ENCODE measurements around the gene FAM200A.
A peak's percentile ranks its signal among the peaks of the same experiment; 100 is the strongest.
"Not testable (repeated sequence)": the region's sequence is repeated elsewhere in the genome, so short reads cannot be mapped to it uniquely, and the experiment has no call there.

The FAM200A gene

DNA sequence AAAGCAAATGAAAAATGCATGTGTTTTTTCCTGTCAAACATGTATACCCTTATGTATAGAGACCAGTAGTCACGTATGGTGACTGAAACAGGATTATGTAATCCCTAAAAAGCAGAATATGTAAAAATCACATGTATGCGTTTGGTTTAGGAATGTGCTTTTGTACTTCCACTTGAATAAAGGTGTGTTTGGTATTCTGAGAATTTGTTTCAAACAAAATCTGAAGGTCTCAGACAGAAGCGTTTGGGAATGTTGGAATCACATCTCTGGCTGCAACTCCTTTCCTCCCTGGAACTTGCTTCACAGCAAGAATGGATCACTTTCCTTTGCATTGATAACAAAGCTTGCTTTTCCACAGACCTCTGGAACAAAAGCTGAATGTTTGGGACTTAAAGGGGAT is 24.3 kb upstream of the FAM200A start:
- H3K9me3 ChIP-seq (ENCODE audit: control insufficient read depth in 2 of 2, low read length in 2 of 2) = no peaks in the 10 kb centered on the region
- no peak overlapping the region for H3K9ac ChIP-seq (ENCODE audit: low read length in 2 of 2)
- no peaks in the 10 kb centered on the region for H3K27me3 ChIP-seq (ENCODE audit: control insufficient read depth in 1 of 2, insufficient read depth in 2 of 2, low read length in 2 of 2)
- no peak overlapping the region for H3K27ac ChIP-seq (ENCODE audit: low read length)
- peaks cover 17 to 21% of the 10 kb centered on the region in 2 donors for H3K36me3 ChIP-seq (ENCODE audit: control insufficient read depth in 2 of 2, insufficient read depth in 2 of 2, low read length in 2 of 2)
- H3K4me1 ChIP-seq (ENCODE audit: control insufficient read depth, insufficient read depth, low read length) = peaks cover 7% of the 10 kb centered on the region
- no peak overlapping the region for H3K4me3 ChIP-seq (ENCODE audit: low read length in 2 of 2)

DNA sequence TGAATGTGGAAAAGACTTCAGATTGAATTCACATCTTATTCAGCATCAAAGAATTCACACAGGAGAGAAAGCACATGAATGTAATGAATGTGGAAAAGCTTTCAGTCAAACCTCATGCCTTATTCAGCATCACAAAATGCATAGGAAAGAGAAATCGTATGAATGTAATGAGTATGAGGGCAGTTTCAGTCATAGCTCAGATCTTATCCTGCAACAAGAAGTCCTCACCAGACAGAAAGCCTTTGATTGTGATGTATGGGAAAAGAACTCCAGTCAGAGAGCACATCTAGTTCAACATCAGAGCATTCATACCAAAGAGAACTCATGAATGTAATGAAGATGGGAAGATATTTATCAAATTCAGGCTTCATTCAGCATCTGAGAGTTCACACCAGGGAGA is 21.3 kb upstream of the FAM200A start:
- peaks cover 18 to 36% of the 10 kb centered on the region in 2 donors for H3K36me3 ChIP-seq (ENCODE audit: control insufficient read depth in 2 of 2, insufficient read depth in 2 of 2, low read length in 2 of 2)
- H3K27ac ChIP-seq (ENCODE audit: low read length) = no peak overlapping the region
- H3K9ac ChIP-seq (ENCODE audit: low read length in 2 of 2) = no peak overlapping the region
- H3K4me3 ChIP-seq (ENCODE audit: low read length in 2 of 2) = no peak overlapping the region
- H3K9me3 ChIP-seq (ENCODE audit: control insufficient read depth in 2 of 2, low read length in 2 of 2) = no peaks in the 10 kb centered on the region
- H3K27me3 ChIP-seq (ENCODE audit: control insufficient read depth in 1 of 2, insufficient read depth in 2 of 2, low read length in 2 of 2) = no peaks in the 10 kb centered on the region
- no peaks in the 10 kb centered on the region for H3K4me1 ChIP-seq (ENCODE audit: control insufficient read depth, insufficient read depth, low read length)

DNA sequence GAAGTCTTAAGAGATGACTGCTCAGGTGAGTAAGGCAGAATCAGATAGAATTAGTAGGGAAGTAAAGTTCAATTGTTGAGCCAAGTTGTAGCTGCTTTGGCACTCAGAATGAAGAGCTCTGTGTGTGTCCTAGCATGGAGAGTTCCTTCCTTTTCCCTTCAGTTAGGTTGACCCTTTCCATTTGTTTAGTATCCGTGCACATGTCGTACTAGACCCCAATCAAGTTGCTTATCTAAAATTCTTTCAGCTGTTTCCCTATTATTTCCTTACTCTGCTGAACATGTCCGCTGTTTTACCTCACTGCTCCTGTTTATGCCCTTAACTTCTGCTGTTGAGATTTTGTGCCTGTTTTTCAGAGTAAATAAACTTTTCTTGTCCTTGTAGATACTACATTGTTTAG is 19.9 kb upstream of the FAM200A start:
- Histone ChIP-seq H3K36me3 (ENCODE audit: control insufficient read depth in 2 of 2, insufficient read depth in 2 of 2, low read length in 2 of 2) (peaks cover 18 to 39% of the 10 kb centered on the region in 2 donors), H3K27ac (ENCODE audit: low read length) (no peak overlapping the region), H3K9ac (ENCODE audit: low read length in 2 of 2) (no peak overlapping the region), H3K9me3 (ENCODE audit: control insufficient read depth in 2 of 2, low read length in 2 of 2) (no peaks in the 10 kb centered on the region), H3K4me1 (ENCODE audit: control insufficient read depth, insufficient read depth, low read length) (no peaks in the 10 kb centered on the region), H3K4me3 (ENCODE audit: low read length in 2 of 2) (no peak overlapping the region), H3K27me3 (ENCODE audit: control insufficient read depth in 1 of 2, insufficient read depth in 2 of 2, low read length in 2 of 2) (no peaks in the 10 kb centered on the region)

DNA sequence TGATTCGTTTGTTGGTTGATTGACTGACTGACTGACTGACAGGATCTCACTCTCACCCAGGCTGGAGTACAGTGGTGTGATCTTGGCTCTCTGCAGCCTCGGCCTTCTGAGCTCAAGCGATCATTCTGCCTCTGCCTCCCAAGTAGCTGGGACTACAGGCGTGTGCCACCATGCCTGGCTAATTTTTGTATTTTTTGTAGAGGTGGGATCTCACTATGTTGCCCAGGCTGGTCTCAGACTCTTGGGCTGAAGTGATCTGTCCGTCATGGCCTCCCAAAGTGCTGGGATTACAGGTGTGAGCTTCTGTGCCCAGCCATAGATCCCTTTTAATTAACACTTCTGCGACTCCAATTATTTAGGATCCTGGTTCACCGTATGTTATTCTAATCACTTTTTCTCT is 16.9 kb upstream of the FAM200A start:
- peaks cover 28 to 62% of the 10 kb centered on the region in 2 donors for H3K36me3 ChIP-seq (ENCODE audit: control insufficient read depth in 2 of 2, insufficient read depth in 2 of 2, low read length in 2 of 2)
- not testable (repeated sequence) for H3K4me1 ChIP-seq (ENCODE audit: control insufficient read depth, insufficient read depth, low read length); H3K9ac ChIP-seq (ENCODE audit: low read length in 2 of 2)

DNA sequence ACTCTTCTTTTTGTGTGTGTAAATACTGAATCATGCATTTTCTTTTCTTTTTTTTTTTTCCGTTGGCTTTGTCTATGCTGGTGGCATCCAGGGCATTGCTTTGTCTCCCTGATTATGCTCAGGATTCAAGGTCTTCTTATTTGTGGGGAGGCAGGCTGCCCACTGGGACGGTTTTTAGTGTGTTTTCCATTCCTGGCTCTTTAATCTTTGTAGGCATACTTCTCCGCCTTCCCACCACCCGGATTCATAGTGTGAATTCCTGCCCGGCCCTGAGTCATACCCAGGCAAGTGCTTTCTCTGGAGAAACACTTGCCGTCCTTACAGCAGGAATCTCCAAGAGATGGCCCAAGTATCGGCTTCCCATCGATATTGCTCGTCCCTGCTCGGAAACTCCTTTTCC is 11.7 kb upstream of the FAM200A start:
- no peak overlapping the region for H3K27ac ChIP-seq (ENCODE audit: low read length)
- peaks cover 39 to 54% of the 10 kb centered on the region in 2 donors for H3K36me3 ChIP-seq (ENCODE audit: control insufficient read depth in 2 of 2, insufficient read depth in 2 of 2, low read length in 2 of 2)
- no peak overlapping the region for H3K4me3 ChIP-seq (ENCODE audit: low read length in 2 of 2)
- no peaks in the 10 kb centered on the region for H3K9me3 ChIP-seq (ENCODE audit: control insufficient read depth in 2 of 2, low read length in 2 of 2)
- peaks cover 18% of the 10 kb centered on the region for H3K4me1 ChIP-seq (ENCODE audit: control insufficient read depth, insufficient read depth, low read length)
- H3K9ac ChIP-seq (ENCODE audit: low read length in 2 of 2) = no peak overlapping the region
- no peaks in the 10 kb centered on the region for H3K27me3 ChIP-seq (ENCODE audit: control insufficient read depth in 1 of 2, insufficient read depth in 2 of 2, low read length in 2 of 2)

More for the DNA sequence above, 16.9 kb upstream of the FAM200A start:
- not testable (repeated sequence) for H3K4me3 ChIP-seq (ENCODE audit: low read length in 2 of 2); H3K9me3 ChIP-seq (ENCODE audit: control insufficient read depth in 2 of 2, low read length in 2 of 2); H3K27ac ChIP-seq (ENCODE audit: low read length); H3K27me3 ChIP-seq (ENCODE audit: control insufficient read depth in 1 of 2, insufficient read depth in 2 of 2, low read length in 2 of 2)

DNA sequence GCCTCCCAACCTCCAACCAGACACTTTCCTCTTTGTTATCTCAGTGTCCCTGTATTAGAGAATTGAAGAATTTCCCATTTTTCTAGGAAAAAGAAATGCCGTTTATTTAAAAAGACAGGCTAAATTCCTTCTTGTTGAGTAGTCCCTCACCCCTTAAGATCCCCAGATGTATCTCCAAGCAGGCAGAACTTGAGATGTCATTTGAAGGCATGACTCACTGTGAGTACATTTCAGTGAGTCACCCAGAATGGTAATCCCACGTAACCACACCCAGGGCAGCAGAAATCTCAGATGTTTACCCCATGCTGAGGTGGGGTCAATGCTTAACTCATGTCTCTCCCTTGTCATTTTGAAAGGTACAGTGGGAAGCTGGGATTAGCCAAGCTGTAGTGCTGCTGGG is 10.9 kb upstream of the FAM200A start:
- H3K4me1 ChIP-seq (ENCODE audit: control insufficient read depth, insufficient read depth, low read length) = peaks cover 21% of the 10 kb centered on the region
- H3K9ac ChIP-seq (ENCODE audit: low read length in 2 of 2) = no peak overlapping the region
- H3K4me3 ChIP-seq (ENCODE audit: low read length in 2 of 2) = no peak overlapping the region
- H3K27ac ChIP-seq (ENCODE audit: low read length) = no peak overlapping the region
- H3K36me3 ChIP-seq (ENCODE audit: control insufficient read depth in 2 of 2, insufficient read depth in 2 of 2, low read length in 2 of 2) = peaks cover 39 to 52% of the 10 kb centered on the region in 2 donors
- H3K27me3 ChIP-seq (ENCODE audit: control insufficient read depth in 1 of 2, insufficient read depth in 2 of 2, low read length in 2 of 2) = no peaks in the 10 kb centered on the region
- H3K9me3 ChIP-seq (ENCODE audit: control insufficient read depth in 2 of 2, low read length in 2 of 2) = no peaks in the 10 kb centered on the region

DNA sequence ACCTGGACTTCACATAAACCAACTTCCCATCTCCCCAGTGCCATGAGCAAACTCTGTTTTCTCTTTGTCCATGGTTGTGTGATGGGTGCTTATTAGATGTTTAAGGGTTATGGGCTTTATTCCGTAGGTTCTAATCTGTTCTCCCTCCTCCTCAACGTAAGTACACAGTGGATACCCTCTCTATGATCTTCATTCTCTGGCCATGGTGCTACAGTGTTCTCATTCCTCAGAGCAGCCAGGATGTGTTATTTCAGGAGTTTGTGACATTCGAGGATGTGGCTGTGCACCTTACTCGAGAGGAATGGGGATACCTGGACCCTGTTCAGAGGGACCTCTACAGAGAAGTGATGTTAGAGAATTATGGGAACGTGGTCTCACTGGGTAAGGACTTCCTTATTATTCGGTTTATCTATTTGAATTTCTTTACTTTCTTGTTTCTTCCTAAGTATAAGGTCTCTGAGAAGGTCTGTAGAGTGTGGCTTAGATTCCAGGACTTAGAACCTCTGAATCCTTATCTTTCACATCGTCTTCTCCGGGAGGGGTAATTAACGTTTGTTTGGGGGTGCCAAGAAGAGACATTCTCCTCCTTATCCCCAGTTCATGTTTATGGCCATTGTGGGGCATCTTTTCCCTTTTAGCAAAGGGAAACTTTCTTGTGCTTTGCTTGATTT is 10.3 kb upstream of the FAM200A start:
- H3K9ac ChIP-seq (ENCODE audit: low read length in 2 of 2) = no peak overlapping the region
- H3K9me3 ChIP-seq (ENCODE audit: control insufficient read depth in 2 of 2, low read length in 2 of 2) = no peaks in the 10 kb centered on the region
- no peak overlapping the region for H3K4me3 ChIP-seq (ENCODE audit: low read length in 2 of 2)
- peaks cover 27% of the 10 kb centered on the region for H3K4me1 ChIP-seq (ENCODE audit: control insufficient read depth, insufficient read depth, low read length)
- no peaks in the 10 kb centered on the region for H3K27me3 ChIP-seq (ENCODE audit: control insufficient read depth in 1 of 2, insufficient read depth in 2 of 2, low read length in 2 of 2)
- no peak overlapping the region for H3K27ac ChIP-seq (ENCODE audit: low read length)
- H3K36me3 ChIP-seq (ENCODE audit: control insufficient read depth in 2 of 2, insufficient read depth in 2 of 2, low read length in 2 of 2) = peaks cover 39 to 49% of the 10 kb centered on the region in 2 donors

DNA sequence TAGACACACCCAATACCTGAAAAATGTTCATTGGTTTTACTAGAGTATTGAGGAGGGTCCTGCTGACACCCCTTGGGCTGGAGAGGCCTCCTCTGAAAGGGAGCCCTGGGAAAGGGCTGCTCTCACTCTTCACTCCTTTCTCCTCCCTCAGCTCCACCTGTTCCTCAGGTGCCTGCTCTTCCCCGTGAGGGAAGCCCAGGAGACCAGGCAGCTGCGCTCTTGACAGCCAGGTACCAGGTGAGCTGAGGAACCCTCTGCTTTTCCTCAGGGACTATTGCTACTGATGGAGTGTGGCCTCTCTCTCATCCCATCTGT is 9.8 kb upstream of the FAM200A start:
- H3K9ac ChIP-seq (ENCODE audit: low read length in 2 of 2) = no peak overlapping the region
- H3K9me3 ChIP-seq (ENCODE audit: control insufficient read depth in 2 of 2, low read length in 2 of 2) = no peaks in the 10 kb centered on the region
- H3K4me1 ChIP-seq (ENCODE audit: control insufficient read depth, insufficient read depth, low read length) = peaks cover 32% of the 10 kb centered on the region
- no peak overlapping the region for H3K27ac ChIP-seq (ENCODE audit: low read length)
- H3K36me3 ChIP-seq (ENCODE audit: control insufficient read depth in 2 of 2, insufficient read depth in 2 of 2, low read length in 2 of 2) = peaks cover 43 to 49% of the 10 kb centered on the region in 2 donors
- H3K4me3 ChIP-seq (ENCODE audit: low read length in 2 of 2) = no peak overlapping the region
- H3K27me3 ChIP-seq (ENCODE audit: control insufficient read depth in 1 of 2, insufficient read depth in 2 of 2, low read length in 2 of 2) = no peaks in the 10 kb centered on the region

DNA sequence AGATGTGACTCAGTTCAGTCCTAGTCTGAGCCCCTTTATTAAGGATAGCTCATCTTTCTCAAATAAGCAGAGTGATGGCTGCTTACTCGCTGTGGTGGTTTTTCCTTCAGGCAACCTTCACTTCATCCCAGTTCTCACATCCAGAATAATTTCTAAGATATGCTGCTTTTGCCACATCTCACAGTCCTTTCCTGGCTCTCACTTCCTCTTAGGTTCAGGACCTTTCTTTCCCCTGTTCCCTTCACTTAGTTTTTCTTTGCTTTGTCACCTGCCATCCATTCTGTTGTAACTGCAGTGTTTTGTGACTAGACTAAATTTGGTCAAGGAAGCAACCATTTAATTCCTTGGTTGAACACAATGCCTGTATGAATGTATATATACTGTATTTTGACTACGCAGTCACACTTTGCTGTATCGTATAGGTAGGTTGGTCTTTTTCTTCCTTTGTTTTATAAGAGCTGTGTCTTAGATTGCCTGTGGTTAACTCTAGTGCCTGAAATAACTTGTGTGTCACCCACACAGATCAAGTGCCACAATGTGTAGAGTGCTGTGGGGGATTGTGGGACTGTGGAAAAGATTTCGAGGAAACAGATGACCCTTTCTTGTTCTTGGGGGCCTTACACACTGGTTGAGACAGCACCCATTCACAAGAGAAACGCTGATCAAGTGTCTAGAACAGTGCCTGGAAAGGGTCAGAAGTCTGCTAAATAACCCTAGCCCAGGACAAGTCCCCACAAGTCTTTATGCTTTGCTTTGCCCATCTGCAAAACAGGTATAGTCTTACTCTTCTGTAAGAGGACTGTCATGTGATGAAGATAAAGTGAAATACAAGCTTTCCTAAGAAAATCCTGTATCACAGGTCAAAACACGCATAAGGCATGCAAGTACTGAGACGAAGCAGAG is 9.2 kb upstream of the FAM200A start:
- no peak overlapping the region for H3K27ac ChIP-seq (ENCODE audit: low read length)
- no peak overlapping the region for H3K4me3 ChIP-seq (ENCODE audit: low read length in 2 of 2)
- no peaks in the 10 kb centered on the region for H3K27me3 ChIP-seq (ENCODE audit: control insufficient read depth in 1 of 2, insufficient read depth in 2 of 2, low read length in 2 of 2)
- H3K9me3 ChIP-seq (ENCODE audit: control insufficient read depth in 2 of 2, low read length in 2 of 2) = no peaks in the 10 kb centered on the region
- peaks cover 44 to 46% of the 10 kb centered on the region in 2 donors for H3K36me3 ChIP-seq (ENCODE audit: control insufficient read depth in 2 of 2, insufficient read depth in 2 of 2, low read length in 2 of 2)
- H3K9ac ChIP-seq (ENCODE audit: low read length in 2 of 2) = peak overlapping the region; percentile 37 to 40
- peaks cover 32% of the 10 kb centered on the region for H3K4me1 ChIP-seq (ENCODE audit: control insufficient read depth, insufficient read depth, low read length)

DNA sequence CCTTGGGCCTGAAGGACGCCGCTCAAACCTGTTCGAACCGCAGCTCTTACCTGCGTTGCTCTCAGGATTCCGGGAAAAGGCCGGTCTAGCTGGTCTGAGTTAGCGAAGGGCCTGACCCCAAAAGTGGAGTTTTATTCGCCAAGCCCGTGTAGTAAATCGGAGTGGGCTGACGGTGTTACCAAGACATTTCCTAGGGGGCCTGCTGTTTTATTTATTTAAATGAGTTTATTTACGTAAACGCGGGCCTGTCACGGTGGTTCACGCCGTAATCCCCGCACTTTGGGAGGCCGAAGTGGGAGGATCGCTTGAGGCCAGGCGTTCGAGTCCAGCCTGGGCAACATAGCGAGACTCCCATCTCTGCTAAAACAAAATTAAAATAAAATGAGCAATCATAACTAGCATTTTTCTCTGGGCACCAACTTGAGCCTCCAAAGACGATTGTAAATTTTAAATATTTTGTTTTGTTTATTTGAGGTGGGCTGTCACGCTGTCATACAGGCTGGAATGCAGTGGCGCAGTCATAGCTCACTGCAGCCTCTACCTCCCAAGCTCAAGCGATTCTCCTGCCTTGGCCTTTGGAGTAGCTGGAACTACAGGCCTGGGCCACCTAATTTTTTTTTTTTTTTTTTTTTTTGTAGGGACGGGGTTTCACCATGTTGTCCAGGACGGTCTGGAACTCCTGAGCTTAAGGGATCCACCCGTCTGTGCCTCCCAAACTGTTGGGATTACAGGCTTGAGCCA is 7.4 kb upstream of the FAM200A start:
- H3K27ac ChIP-seq (ENCODE audit: low read length) = peak overlapping the region; percentile 99
- peaks cover 32% of the 10 kb centered on the region for H3K4me1 ChIP-seq (ENCODE audit: control insufficient read depth, insufficient read depth, low read length)
- no peaks in the 10 kb centered on the region for H3K27me3 ChIP-seq (ENCODE audit: control insufficient read depth in 1 of 2, insufficient read depth in 2 of 2, low read length in 2 of 2)
- peak overlapping the region; percentile 87 to 96 for H3K4me3 ChIP-seq (ENCODE audit: low read length in 2 of 2)
- peaks cover 41 to 45% of the 10 kb centered on the region in 2 donors for H3K36me3 ChIP-seq (ENCODE audit: control insufficient read depth in 2 of 2, insufficient read depth in 2 of 2, low read length in 2 of 2)
- peak overlapping the region; percentile 97 to 100 for H3K9ac ChIP-seq (ENCODE audit: low read length in 2 of 2)
- H3K9me3 ChIP-seq (ENCODE audit: control insufficient read depth in 2 of 2, low read length in 2 of 2) = no peaks in the 10 kb centered on the region
